Measurements from ENCODE around the gene STK40. TPM values are rescaled to one million over a fixed set of nuclear protein-coding genes. Genes with fewer than 3 reads are reported as not detected.

The STK40 gene
- polyA plus RNA-seq, 2 of the 4 experiments (the other 2 are of a cell fraction), result 6.0 to 8.9 TPM

- TF ChIP-seq EHMT2 (IDR thresholded peaks at IDR 0.05; ENCODE audit: low read depth) (no peak), MYC (IDR thresholded peaks at IDR 0.05; ENCODE audit: borderline replicate concordance, low read length) (no peak), BCL3 (IDR thresholded peaks at IDR 0.05) (no peak), RARB (CRISPR knock-in tag; IDR thresholded peaks at IDR 0.05) (no peak)
Measured at GRCh38 chr1:36322041-36322785, 63.5 kb downstream of the STK40 start (continued).

GRCh38 chr1:36321119-36321951 lies 64.4 kb downstream of the STK40 start:
- WGBS (ENCODE audit: missing lambda C conversion rate), result 94% methylated on average over 30 of the region's 59 CpGs
- peaks cover 11% of the 10 kb centered on the region; the same call in 2 of the 3 replicates for H3K4me1 ChIP-seq
- FAIRE-seq, result no peak
- POLR2A ChIA-PET, result no interaction called here
- H3K27ac ChIP-seq, result no peak overlapping the region
- H3K9me3 ChIP-seq, result no peaks in the 10 kb centered on the region
- ATAC-seq, result no peak
- CTCF ChIA-PET, result interaction anchor here (0.6 to 1.4 kb wide), 2 partner anchors 47 to 1639 kb away, joined by 3 to 4 read pairs; no protein-coding TSS in a partner anchor
- TF ChIP-seq HOXA7 (CRISPR knock-in tag; IDR thresholded peaks at IDR 0.05), result no peak
- TF ChIP-seq TP53 (CRISPR knock-in tag; IDR thresholded peaks at IDR 0.05), result no peak
- TF ChIP-seq HES2 (IDR thresholded peaks at IDR 0.05), result no peak
- no peak for TF ChIP-seq MAX (IDR thresholded peaks at IDR 0.05)
- no peak for TF ChIP-seq HDAC2 (IDR thresholded peaks at IDR 0.05)
- TF ChIP-seq EHMT2 (IDR thresholded peaks at IDR 0.05; ENCODE audit: low read depth), result no peak
- TF ChIP-seq ZC3H11A (IDR thresholded peaks at IDR 0.05), result no peak
- TF ChIP-seq POLR2A (IDR thresholded peaks at IDR 0.05; ENCODE audit: low read length), result no peak
- no peak for TF ChIP-seq RCOR1 (IDR thresholded peaks at IDR 0.05; ENCODE audit: low read depth, low read length)
- no peak overlapping the region for H3K4me2 ChIP-seq
- DNase-seq (ENCODE audit: low read depth in 1 of 2, low spot score in 1 of 2), result peak in 1 of 2 experiments; percentile 25
- no peak overlapping the region for H3K4me3 ChIP-seq

- WGBS (ENCODE audit: missing lambda C conversion rate), result 92% methylated on average over 13 of the region's 23 CpGs
- Histone ChIP-seq H3K4me2 (no peak overlapping the region), H3K4me3 (no peak overlapping the region), H3K27ac (no peak overlapping the region), H3K4me1 (peaks cover 11% of the 10 kb centered on the region; the same call in 2 of the 3 replicates), H3K9me3 (no peaks in the 10 kb centered on the region)
- no peak for DNase-seq (ENCODE audit: low read depth in 1 of 2, low spot score in 1 of 2)
- FAIRE-seq, result no peak
- CTCF ChIA-PET, result interaction anchor here (0.6 to 1.4 kb wide), 2 partner anchors 48 to 1639 kb away, joined by 3 to 4 read pairs; no protein-coding TSS in a partner anchor
- ATAC-seq, result no peak
- POLR2A ChIA-PET, result no interaction called here
- TF ChIP-seq HES2 (IDR thresholded peaks at IDR 0.05), result no peak
- TF ChIP-seq PBX3 (IDR thresholded peaks at IDR 0.05), result no peak
- TF ChIP-seq TP53 (CRISPR knock-in tag; IDR thresholded peaks at IDR 0.05), result no peak
- TF ChIP-seq MAFK (IDR thresholded peaks at IDR 0.05; ENCODE audit: partially characterized antibody), result no peak
Measured at GRCh38 chr1:36320767-36321118, 65.0 kb downstream of the STK40 start.

GRCh38 chr1:36320291-36320761 lies 65.4 kb downstream of the STK40 start:
- FAIRE-seq (no peak), DNase-seq (ENCODE audit: low read depth in 1 of 2, low spot score in 1 of 2) (no peak), ATAC-seq (no peak)
- POLR2A ChIA-PET, result no interaction called here
- no peak overlapping the region for H3K27ac ChIP-seq
- 92% methylated on average over 15 of the region's 16 CpGs for WGBS (ENCODE audit: missing lambda C conversion rate)
- H3K4me3 ChIP-seq, result no peak overlapping the region
- CTCF ChIA-PET, result interaction anchor here (1.4 kb wide), 2 partner anchors 20 to 48 kb away, joined by 3 to 4 read pairs; no protein-coding TSS in a partner anchor
- H3K9me3 ChIP-seq, result no peaks in the 10 kb centered on the region
- H3K4me2 ChIP-seq, result no peak overlapping the region
- peaks cover 11% of the 10 kb centered on the region; the same call in 2 of the 3 replicates for H3K4me1 ChIP-seq
- TF ChIP-seq CBX2 (IDR thresholded peaks at IDR 0.05; ENCODE audit: borderline replicate concordance, low read depth) (no peak), ZFP36 (IDR thresholded peaks at IDR 0.05; ENCODE audit: borderline replicate concordance, partially characterized antibody) (no peak), CHD4 (IDR thresholded peaks at IDR 0.05; ENCODE audit: borderline replicate concordance) (no peak), HOXB5 (CRISPR knock-in tag; IDR thresholded peaks at IDR 0.05) (no peak), KDM1A (IDR thresholded peaks at IDR 0.05; ENCODE audit: low read depth) (no peak), E2F6 (IDR thresholded peaks at IDR 0.05; ENCODE audit: borderline replicate concordance, low read depth) (no peak), EP300 (IDR thresholded peaks at IDR 0.05) (no peak), NR3C1 (IDR thresholded peaks at IDR 0.05) (no peak), FOXS1 (CRISPR knock-in tag; IDR thresholded peaks at IDR 0.05) (no peak), BHLHE40 (IDR thresholded peaks at IDR 0.05; ENCODE audit: low read depth, low read length) (no peak), ATOH8 (CRISPR knock-in tag; IDR thresholded peaks at IDR 0.05; ENCODE audit: low read depth) (no peak), KDM5A (IDR thresholded peaks at IDR 0.05) (no peak), TP53 (CRISPR knock-in tag; IDR thresholded peaks at IDR 0.05) (no peak), MAX (IDR thresholded peaks at IDR 0.05) (no peak)

Data from A549 (cell line).